HG02973 (cell line): ENCODE measurements around the gene MDFIC2.
A peak's percentile ranks its signal among the peaks of the same experiment; 100 is the strongest.
"Not testable (repeated sequence)": the region's sequence is repeated elsewhere in the genome, so short reads cannot be mapped to it uniquely, and the experiment has no call there.

ENCODE experiments used
- ATAC-seq: cut with Tn5 transposase; IDR thresholded peaks from one replicate; pipeline ENCODE4 v1.9.1; 2021; ENCODE audit warnings: moderate library complexity; ENCODE audit not compliant: unreplicated experiment

MDFIC2 gene

GRCh38 chr3:70312336-70312735 is at the start of gene MDFIC2:
Gene MDFIC2, minus strand, starts transcription at chr3:70312638. Its CDS starts 665 bp downstream, at chr3:70311973.
- no peak for ATAC-seq

- peak; percentile 94 for ATAC-seq
Observed at GRCh38 chr3:70360979-70361760, 48.7 kb upstream of the MDFIC2 start.

GRCh38 chr3:70359711-70360110 is 47.3 kb upstream of the MDFIC2 start:
- ATAC-seq: no peak

- no peak for ATAC-seq
Observed at GRCh38 chr3:70358978-70359580, 46.6 kb upstream of the MDFIC2 start.

GRCh38 chr3:70352215-70352614 is 39.8 kb upstream of the MDFIC2 start:
- no peak for ATAC-seq

- no peak for ATAC-seq
Observed at GRCh38 chr3:70342149-70342548, 29.7 kb upstream of the MDFIC2 start.

GRCh38 chr3:70336885-70337284 is 24.4 kb upstream of the MDFIC2 start:
- ATAC-seq: not testable (repeated sequence)

- no peak for ATAC-seq
Observed at GRCh38 chr3:70333080-70333479, 20.6 kb upstream of the MDFIC2 start.

GRCh38 chr3:70315021-70315420 is 2.6 kb upstream of the MDFIC2 start:
- ATAC-seq: no peak

- no peak for ATAC-seq
Observed at GRCh38 chr3:70310809-70311208, 1.6 kb downstream of the MDFIC2 start.

GRCh38 chr3:70309591-70309990 is 2.8 kb downstream of the MDFIC2 start:
- ATAC-seq: no peak

- no peak for ATAC-seq
Observed at GRCh38 chr3:70308760-70309159, 3.7 kb downstream of the MDFIC2 start.

- ATAC-seq: no peak
Observed at GRCh38 chr3:70306736-70307135, 5.7 kb downstream of the MDFIC2 start.

GRCh38 chr3:70298385-70298784 is 14.1 kb downstream of the MDFIC2 start:
- no peak for ATAC-seq

GRCh38 chr3:70291097-70291482 is 21.3 kb downstream of the MDFIC2 start:
- ATAC-seq: no peak

GRCh38 chr3:70290431-70291096 is 21.9 kb downstream of the MDFIC2 start:
- not testable (repeated sequence) for ATAC-seq

GRCh38 chr3:70281663-70282062 is 30.8 kb downstream of the MDFIC2 start:
- ATAC-seq: no peak

- no peak for ATAC-seq
Observed at GRCh38 chr3:70277304-70277703, 35.1 kb downstream of the MDFIC2 start.

GRCh38 chr3:70276901-70277300 is 35.5 kb downstream of the MDFIC2 start:
- ATAC-seq: no peak

GRCh38 chr3:70273492-70273891 is 38.9 kb downstream of the MDFIC2 start:
- no peak for ATAC-seq

- ATAC-seq: no peak
Observed at GRCh38 chr3:70272798-70273197, 39.6 kb downstream of the MDFIC2 start.
